ENCODE data around the gene C14orf39.
"Not testable (repeated sequence)": the region's sequence is repeated elsewhere in the genome, so short reads cannot be mapped to it uniquely, and the experiment has no call there.

Gene C14orf39

GRCh38 chr14:60495946-60496345, 10.1 kb upstream of the C14orf39 start:
- DNase-seq (ENCODE audit: low read depth, low spot score), result no peak

- DNase-seq (ENCODE audit: low read depth, low spot score), result no peak
These were observed 4.4 kb upstream of the C14orf39 start for GRCh38 chr14:60490270-60490669.

- DNase-seq (ENCODE audit: low read depth, low spot score), result no peak
These were observed 2.3 kb upstream of the C14orf39 start for GRCh38 chr14:60488175-60488574.

- no peak for DNase-seq (ENCODE audit: low read depth, low spot score)
These were observed 1.3 kb upstream of the C14orf39 start for GRCh38 chr14:60487211-60487610.

GRCh38 chr14:60485057-60485597, 736 bp downstream of the C14orf39 start:
- no peak for DNase-seq (ENCODE audit: low read depth, low spot score)

GRCh38 chr14:60482743-60483142, 3.1 kb downstream of the C14orf39 start:
- no peak for DNase-seq (ENCODE audit: low read depth, low spot score)

- not testable (repeated sequence) for DNase-seq (ENCODE audit: low read depth, low spot score)
These were observed 5.6 kb downstream of the C14orf39 start for GRCh38 chr14:60480248-60480647.

- DNase-seq (ENCODE audit: low read depth, low spot score), result no peak
These were observed 30.0 kb downstream of the C14orf39 start for GRCh38 chr14:60455875-60456274.

GRCh38 chr14:60430276-60430675, 55.6 kb downstream of the C14orf39 start:
- DNase-seq (ENCODE audit: low read depth, low spot score), result no peak

GRCh38 chr14:60420050-60420449, 65.8 kb downstream of the C14orf39 start:
- no peak for DNase-seq (ENCODE audit: low read depth, low spot score)

GRCh38 chr14:60397550-60397949, 88.3 kb downstream of the C14orf39 start:
- DNase-seq (ENCODE audit: low read depth, low spot score), result not testable (repeated sequence)

GRCh38 chr14:60396718-60397343, 89.0 kb downstream of the C14orf39 start:
- DNase-seq (ENCODE audit: low read depth, low spot score), result no peak

Measured in iPS DF 19.7 (cell line).